ENCODE data around the gene CACTIN.
A peak's percentile ranks its signal among the peaks of the same experiment; 100 is the strongest.
"Not testable (repeated sequence)": the region's sequence is repeated elsewhere in the genome, so short reads cannot be mapped to it uniquely, and the experiment has no call there.

Gene CACTIN

GRCh38 chr19:3585301-3586126 is 41.1 kb downstream of the CACTIN start, which contains the start of gene GIPC3:
Gene GIPC3, plus strand, starts transcription at chr19:3585478. Its CDS starts 120 bp downstream, at chr19:3585598.
- DNase-seq: no peak

DNA sequence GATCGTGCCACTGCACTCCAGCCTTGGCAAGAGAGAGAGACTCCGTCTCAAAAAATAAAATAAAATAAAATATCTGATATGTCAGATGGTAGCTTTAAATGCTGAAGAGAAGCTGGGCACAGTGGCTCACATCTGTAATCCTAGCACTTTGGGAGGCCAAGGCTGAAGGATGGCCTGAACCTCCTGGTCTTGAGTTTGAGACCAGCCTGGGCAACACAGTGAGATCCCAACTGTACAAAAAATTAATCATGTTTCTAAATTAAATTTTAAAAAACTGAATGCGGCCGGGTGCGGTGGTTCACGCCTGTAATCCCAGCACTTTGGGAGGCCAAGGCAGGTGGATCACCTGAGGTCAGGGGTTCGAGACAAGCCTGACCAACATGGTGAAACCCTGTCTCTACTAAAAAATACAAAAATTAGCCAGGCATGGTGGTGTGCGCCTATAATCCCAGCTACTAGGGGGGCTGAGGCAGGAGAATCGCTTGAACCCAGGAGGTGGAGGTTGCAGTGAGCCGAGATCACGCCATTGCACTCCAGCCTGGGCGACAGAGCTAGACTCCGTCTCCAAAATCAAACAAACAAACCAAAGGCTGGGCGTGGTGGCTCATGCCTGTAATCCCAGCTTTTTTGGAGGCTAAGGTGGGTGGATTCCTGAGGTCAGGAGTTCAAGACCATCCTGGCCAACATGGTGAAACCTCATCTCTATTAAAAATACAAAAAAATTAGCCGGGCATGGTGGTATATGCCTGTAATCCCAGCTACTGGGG is 42.4 kb downstream of the CACTIN start:
- DNase-seq: not testable (repeated sequence)

DNA sequence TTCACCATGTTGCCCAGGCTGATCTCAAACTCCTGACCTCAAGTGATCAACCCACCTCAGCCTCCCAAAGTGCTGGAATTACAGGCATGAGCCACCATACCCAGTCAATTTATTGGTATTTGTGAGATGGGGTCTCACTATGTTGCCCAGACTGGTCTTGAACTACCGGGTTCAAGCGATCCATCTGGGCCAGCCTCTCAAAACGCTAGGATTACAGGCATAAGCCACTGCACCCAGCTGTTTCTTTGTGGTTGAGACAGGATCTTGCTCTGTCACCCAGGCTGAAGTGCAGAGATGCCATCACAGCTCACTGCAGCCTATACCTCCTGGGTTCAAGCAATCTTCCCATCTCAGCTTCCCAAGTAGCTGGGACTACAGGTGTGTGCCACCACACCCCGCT is 44.8 kb downstream of the CACTIN start:
- DNase-seq: not testable (repeated sequence)

DNA sequence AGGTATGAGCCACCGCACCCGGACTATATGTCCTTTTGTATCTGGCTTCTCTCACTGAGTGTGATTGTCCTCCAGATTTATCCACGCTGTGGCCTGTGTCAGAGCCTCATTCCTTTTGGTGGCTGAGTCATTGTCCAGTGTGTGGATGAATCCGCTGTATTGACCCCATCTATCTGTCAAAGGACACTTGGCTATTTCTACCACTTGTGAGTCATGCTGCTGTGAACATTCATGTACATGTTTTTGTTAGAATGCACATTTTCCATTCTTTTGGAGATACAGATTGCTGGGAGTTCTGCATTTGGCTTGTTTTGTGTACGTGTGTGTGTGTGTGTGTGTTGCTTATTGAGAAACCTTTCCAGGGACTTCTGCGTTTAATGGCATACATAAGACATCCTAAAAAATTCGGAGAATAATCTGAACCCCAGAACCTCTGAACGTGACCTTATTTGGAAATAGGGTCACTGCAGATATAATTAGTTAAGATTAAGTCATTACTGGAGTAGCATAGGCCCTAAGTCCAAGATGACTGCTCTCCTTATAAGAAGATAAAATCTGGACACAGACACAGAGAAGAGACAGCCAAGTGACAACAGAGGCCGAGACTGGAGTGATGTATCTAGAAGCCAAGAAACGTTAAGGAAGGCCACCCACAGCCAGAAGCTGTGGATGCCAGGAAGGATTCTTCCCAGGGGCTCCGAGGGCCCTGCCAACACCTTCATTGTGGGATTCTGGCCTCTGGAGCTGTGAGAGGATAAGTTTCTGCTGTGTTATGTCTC is 46.2 kb downstream of the CACTIN start:
- DNase-seq: no peak

DNA sequence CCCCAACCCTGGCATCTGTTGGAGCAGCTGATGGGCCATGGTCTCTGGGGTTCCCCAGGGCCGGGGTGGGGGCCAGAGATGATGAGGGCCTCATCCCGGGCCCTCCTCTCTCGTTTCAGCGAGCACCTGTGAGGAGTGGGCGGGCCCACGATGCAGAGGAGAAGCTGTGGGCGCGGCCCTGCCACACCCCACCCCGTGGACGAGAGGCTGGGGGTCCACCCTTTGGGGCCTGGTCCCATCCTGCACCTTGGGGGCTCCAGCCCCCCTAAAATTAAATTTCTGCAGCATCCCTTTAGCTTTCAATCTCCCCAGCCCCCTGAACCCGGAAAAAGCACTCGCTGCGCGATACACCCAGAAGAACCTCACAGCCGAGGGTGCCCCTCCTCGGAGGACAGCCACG is 48.2 kb downstream of the CACTIN start:
- no peak for DNase-seq

DNA sequence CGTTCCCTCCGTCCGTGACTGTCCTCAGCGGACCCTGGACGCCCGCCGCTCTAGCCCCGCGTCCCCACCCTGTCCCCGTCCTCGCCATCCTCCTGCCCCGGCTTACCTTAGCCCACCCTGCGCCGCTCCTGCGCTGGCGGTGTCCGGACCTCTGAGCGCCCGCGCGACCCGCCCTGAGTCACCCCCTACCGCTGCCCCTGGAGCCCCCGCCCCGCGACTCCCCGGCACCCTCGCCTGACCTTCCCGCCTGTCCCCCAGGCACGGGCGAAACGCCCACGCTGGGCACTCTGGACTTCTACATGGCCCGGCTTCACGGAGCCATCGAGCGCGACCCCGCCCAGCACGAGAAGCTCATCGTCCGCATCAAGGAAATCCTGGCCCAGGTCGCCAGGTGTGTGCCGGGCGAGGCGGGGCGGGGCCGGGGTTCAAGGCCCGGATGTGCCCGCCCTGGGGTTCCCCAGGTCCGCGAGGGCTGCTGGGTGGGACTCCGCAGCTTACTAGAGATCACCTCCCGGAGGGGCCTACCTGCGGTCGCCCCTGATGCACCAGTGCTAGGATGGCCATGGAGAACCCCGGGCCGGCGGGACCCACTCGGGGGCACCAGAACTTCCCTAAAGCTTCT is 48.8 kb downstream of the CACTIN start:
- no peak for DNase-seq

- no peak for DNase-seq
These were observed 49.7 kb downstream of the CACTIN start for GRCh38 chr19:3576696-3577443.

DNA sequence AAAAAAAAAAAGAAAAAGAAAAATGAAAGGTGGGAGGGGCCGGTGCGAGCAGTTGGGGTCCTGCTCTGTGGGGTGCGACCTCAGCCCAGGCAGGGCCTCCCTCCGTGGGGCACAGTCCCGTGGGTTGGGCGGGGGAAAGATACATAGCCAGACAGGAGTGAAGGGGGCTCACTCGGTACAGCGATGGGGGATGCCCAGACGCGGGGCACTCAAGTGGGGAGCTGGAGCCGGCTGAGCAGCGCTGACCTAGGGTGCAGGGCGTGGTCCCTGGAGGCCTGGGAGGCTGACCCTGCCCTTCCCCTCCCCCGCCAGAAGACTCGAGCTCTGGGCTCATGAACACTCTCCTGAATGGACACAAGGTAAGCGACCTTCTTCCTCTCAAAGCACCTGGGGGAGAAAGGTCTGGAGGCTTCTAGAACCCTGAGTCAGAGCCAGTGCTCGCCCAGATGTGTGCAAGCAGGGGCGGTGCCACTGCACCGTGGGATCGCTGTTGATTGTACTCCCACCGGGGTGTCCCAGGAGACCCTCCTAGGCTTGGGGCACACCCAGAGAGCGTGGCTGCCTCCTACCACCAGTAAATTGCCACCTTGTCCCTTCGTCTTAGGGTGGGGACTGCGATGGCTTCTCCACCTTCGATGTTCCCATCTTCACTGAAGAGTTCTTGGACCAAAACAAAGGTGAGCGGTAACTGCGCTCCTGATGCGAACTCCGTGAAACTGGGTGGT is 50.5 kb downstream of the CACTIN start:
- no peak for DNase-seq

DNA sequence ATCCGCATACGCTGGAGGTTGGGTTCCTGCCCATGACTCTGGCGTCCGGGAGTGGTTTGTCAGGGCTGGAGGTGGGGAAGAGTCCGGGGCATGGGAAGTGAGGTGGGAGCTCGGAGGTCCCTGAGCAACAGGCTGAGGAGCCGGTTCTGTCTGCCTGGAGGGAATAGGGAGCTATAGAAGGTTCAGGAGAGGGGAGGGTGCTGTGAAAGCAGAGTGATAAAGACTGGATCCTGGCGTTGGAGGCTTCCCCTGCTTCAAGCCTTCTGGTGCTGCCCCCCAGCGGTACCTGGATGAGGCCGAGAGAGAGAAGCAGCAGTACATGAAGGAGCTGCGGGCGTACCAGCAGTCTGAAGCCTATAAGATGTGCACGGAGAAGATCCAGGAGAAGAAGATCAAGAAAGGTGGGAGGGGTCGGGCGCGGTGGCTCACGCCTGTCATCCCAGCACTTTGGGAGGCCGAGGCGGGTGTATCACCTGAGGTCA is 51.3 kb downstream of the CACTIN start:
- no peak for DNase-seq

DNA sequence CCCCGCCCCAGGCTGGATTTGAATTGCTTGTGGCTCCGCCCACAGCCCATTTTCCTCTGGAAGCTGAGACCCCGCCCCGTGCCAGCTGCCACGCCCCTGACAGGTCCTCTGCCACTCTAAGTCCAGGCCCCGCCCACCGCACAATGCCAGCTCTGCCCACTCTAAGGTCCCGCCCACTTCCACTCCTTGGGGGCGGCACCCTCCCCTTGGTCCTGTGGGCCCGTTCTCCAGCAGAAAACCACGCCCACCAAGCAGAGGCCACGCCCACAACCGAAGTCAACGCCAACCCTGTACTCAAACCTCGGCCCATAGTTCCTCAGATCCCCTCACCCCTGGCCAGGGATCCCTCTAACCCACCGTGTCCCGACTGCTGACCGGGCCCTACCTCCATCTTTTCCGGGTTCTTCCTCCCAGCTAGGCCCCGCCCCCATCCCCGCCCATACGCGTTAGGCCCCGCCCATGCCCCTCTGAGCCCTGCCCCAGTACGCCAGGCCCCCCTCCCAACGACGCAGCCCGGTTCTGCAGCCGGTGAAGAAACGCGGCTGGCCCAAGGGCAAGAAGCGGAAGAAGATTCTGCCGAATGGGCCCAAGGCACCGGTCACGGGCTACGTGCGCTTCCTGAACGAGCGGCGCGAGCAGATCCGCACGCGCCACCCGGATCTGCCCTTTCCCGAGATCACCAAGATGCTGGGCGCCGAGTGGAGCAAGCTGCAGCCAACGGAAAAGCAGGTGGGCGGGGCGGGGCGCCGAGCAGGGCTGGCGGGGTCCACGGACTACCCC is 52.5 kb downstream of the CACTIN start:
- DNase-seq: peak; percentile 86 to 92

DNA sequence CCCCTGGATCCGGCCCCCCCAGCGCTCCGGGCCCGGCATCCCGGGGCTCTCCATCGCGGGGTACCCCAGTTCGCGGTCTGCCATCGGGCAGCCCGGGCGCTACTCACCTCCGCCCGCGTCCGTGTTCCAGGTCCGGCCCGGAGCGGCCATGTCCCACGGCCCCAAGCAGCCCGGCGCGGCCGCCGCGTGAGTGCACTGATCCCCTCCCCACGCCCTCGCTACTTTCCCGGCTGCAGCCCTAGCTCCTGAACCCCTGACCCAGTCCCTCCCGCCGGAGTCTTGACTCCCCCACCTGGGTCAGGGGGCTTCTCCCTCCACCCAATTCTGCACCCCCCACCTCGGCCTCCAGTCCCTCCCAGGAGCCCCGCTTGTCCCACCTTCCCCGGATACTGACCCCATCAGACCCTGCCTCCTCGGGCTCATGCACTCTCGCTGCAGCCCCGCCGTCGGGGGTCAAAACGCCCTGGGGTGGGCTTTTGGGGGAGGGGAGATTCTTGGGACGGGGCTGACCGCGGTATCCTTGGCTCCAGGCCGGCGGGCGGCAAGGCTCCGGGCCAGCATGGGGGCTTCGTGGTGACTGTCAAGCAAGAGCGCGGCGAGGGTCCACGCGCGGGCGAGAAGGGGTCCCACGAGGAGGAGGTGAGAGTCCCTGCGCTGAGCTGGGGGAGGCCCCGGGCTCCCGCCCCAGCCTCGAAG is 53.3 kb downstream of the CACTIN start:
- DNase-seq: peak; percentile 13 to 24

- no peak for DNase-seq
These were observed 53.8 kb downstream of the CACTIN start, which contains the start of gene HMG20B for GRCh38 chr19:3572855-3573161. Gene HMG20B, plus strand, starts transcription at chr19:3572944. Its CDS starts 366 bp downstream, at chr19:3573310.

- peak; percentile 99 to 100 for DNase-seq
These were observed 54.3 kb downstream of the CACTIN start for GRCh38 chr19:3572132-3572854.

GRCh38 chr19:3570606-3571011 is 56.0 kb downstream of the CACTIN start:
- DNase-seq: no peak

DNA sequence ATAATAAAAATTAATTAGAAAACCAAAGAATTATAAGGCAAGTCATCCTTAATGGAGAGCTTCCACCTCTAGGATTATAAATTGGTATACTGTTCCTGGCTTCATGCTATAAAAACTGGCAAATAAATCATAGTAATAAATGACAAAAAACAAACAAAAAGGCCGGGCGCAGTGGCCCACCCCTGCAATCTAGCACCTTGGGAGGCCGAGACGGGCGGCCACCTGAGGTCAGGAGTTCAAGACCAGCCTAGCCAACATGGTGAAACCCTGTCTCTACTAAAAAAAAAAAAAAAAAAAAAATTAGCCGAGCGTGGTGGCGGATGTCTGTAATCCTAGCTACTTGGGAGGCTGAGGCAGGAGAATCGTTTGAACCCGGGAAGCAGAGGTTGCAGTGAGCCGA is 56.5 kb downstream of the CACTIN start:
- DNase-seq: not testable (repeated sequence)

DNA sequence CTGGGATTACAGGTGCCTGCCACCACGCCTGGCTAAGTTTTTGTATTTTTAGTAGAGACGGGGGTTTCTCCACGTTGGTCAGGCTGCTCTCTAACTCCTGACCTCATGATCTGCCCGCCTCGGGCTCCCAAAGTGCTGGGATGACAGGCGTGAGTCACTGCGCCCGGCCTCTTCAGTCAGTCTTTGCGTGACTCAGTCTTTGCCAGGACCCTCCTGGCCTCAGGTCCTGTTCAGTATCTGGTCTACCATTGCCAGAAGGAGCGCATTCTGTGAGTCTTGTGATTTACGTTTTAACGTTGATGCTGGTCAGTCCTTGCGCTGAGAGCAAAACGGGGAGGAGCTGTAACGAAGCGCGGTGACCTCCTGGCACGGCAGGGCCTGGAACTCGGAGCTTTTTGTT is 61.5 kb downstream of the CACTIN start:
- DNase-seq: no peak

- no peak for DNase-seq
These were observed 62.7 kb downstream of the CACTIN start for GRCh38 chr19:3563709-3564524.
